Activated naive CD4-positive, alpha-beta T cell treated with anti-CD3 and anti-CD28 coated beads, Interleukin-2, amount 50 U/mL, for 72 hours (primary cell): ENCODE measurements around the gene ANK3. TPM values are rescaled to one million over a fixed set of nuclear protein-coding genes. Genes with fewer than 3 reads are reported as not detected.

Experiments used
- ATAC-seq, 2 donors: fragments of 150-1000 bp; cut with Tn5 transposase; 2 replicates each; pipeline ENCODE4 v1.10.0; 2021; ENCODE audit warnings: mild to moderate bottlenecking in 2 of 2, moderate library complexity in 2 of 2
- DNase-seq, 2 donors: peaks; one replicate each; pipeline ENCODE4 v3.0.0; 2021 to 2022; ENCODE audit warnings: low spot score in 2 of 2
- H3K27ac Mint-ChIP-seq, 2 donors: one replicate each; pipeline ENCODE4 v1.8.0; 2022; ENCODE audit warnings: mild to moderate bottlenecking in 2 of 2, mixed read lengths in 2 of 2
- H3K36me3 Mint-ChIP-seq, 2 donors: one replicate each; pipeline ENCODE4 v1.8.0; 2022; ENCODE audit warnings: mixed read lengths in 2 of 2
- H3K9me3 Mint-ChIP-seq, 2 donors: one replicate each; pipeline ENCODE4 v1.8.0; 2022; ENCODE audit warnings: mixed read lengths in 2 of 2
- total RNA-seq, 2 donors: library from RNA; stranded (reverse); gene quantifications; one replicate each; pipeline ENCODE4 v1.2.3, GENCODE V29; 2022

Gene ANK3
- total RNA-seq, 2 donors from 2014 or later, result 50.5 to 53.7 TPM

DNA sequence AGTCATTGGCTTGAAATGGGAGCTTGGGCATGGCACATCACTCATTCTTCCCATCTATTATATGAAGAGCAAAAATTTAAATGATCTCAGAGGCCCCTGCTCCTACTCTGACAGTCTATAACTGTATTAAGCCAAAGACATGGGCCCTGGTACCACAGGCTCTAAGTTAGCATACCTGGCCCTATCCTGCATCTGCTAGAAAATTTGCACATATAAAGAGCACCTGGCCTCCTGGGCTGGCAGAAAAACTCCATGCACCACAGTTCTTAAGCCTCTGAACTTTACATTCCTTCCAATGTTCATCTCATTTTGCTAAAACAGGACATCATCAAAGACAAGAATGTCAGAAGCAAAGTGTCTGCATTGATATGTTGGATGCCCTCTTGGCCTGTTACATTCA, 29.6 kb upstream of the ANK3 start:
- Mint-ChIP-seq H3K36me3 (no peaks in the 10 kb centered on the region), H3K9me3 (no peaks in the 10 kb centered on the region), H3K27ac (no peak overlapping the region)
- DNase-seq (no peak), ATAC-seq (no peak)

DNA sequence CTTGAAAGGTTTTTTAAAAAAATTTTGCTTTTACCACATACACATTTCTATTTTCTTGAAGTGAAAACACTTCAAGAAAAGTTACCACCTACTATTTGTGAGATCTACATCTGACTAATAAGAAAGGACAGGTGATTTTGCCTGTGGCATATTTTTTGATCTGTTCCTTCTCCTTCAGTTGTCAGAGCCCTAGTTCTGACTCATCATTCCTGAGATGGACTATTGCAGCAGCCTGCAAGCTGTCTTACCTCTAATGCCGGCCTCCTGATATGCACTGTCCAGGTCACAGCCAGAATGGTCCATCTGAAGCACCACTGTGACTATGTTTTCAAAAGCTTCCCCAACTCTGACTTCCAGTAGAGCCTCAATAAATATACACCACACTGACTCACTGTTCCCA, 28.2 kb upstream of the ANK3 start:
- Mint-ChIP-seq H3K36me3 (no peaks in the 10 kb centered on the region), H3K27ac (peak overlapping the region in 1 of 2 donors; percentile 10), H3K9me3 (no peaks in the 10 kb centered on the region)
- ATAC-seq, result peak; percentile 31 to 37
- DNase-seq, result no peak

DNA sequence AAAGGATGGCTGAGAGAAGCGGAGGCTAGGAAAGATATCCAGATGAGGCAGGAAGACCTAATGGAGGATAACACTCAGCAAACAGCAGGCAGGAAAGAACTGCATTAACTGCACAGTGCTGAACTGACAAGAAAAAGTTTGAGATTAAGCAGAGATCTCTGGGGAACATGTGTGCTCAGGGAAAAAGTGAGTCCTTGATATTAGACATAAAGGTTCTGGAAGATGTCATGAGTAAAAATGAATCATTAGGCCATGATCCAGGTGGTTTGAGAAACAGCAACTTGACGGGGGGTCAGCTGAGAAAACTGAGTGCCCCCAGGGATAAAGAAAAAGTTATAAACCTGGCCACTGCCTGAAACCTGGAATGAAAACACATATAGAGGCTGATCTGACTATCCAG, 27.3 kb upstream of the ANK3 start:
- Mint-ChIP-seq H3K27ac (no peak overlapping the region), H3K9me3 (no peaks in the 10 kb centered on the region), H3K36me3 (no peaks in the 10 kb centered on the region)
- DNase-seq, result no peak
- ATAC-seq, result no peak

DNA sequence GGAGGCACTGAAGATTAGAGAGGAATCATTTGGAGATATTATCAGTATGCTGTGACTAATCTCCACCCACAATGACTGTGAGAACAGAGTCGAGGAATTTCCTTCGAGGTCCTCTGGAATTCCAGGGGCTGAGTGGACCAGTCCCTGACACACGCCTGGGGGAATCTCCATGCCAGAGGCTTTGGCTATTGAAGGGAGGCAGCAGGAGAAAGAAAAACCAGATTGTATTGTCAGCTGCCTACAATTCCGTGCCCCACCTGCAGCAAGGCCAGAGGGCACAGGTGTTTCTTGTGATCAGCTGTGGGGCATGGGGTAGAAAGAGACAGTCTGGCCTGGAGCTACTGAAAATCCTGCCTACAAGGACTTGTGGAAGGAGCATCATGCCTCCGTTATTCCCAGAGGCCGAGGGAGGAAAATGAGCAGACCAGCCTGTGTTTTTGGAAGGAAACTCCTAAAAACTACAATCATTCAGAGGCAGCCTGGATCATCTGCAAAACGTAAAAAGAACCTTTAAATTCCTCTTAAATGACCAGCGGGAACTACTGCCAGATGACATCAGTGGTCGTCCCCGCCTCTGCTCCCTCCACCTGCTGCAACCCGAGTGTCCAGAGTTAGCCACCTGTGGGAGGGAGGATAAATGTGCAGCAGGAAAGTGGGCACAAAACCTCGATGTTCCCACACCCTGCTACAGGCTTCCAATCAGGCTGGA, 25.4 kb upstream of the ANK3 start:
- ATAC-seq, result no peak
- no peak for DNase-seq
- Mint-ChIP-seq H3K36me3 (peaks cover 0 to 4% of the 10 kb centered on the region in 2 donors), H3K9me3 (no peaks in the 10 kb centered on the region), H3K27ac (no peak overlapping the region)

DNA sequence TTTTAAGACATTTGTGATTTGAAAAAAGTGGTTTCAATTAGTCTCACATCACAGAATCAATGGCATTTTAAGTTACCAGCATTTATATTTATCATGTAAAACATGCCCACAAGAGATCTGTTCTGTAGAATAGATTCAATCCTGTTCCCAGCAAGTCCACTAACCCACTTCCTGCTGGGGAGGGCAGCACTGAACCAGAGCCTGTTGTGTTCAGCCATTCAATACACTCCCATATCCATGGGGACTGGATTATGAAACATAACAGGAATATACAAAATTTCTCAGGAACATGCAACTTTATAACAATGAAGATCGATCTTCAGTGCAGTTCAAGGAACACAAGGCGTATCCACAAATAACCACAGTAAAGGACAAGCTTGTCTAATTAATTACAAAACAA, 24.4 kb upstream of the ANK3 start:
- ATAC-seq, result no peak
- DNase-seq, result no peak
- Mint-ChIP-seq H3K36me3 (peaks cover 0 to 6% of the 10 kb centered on the region in 2 donors), H3K9me3 (no peaks in the 10 kb centered on the region), H3K27ac (no peak overlapping the region)

DNA sequence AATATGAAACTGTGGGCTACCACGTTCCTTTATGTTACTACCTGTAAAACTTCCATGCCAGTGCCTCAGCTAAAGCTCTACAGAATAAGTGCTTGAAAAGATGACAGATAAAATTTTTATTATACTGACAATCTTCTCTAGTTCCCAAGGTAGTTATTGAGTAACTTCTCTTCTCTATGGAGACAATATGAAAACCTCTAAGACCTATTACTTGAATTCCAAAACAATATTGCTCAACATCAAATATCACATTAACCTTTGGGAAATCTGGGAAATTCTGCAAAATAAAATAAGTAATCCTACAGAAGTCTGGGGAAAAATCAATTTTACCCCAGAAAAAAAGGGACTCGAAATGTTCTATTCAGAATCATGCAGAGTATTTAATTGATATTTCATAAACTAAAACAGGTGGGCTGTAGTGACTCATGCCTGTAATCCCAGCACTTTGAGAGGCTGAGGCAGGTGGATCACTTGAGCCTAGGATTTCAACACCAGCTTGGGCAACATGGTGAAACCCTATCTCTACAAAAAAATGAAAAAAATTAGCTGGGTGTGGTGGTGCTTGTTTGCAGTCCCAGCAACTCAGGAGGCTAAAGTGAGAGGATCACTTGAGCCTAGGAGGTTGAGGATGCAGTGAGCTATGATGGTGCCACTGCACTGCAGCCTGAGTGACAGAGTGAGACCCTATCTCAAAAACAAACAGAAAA, 23.8 kb upstream of the ANK3 start:
- Mint-ChIP-seq H3K36me3 (peaks cover 0 to 6% of the 10 kb centered on the region in 2 donors), H3K9me3 (no peaks in the 10 kb centered on the region), H3K27ac (no peak overlapping the region)
- no peak for DNase-seq
- ATAC-seq, result peak in 1 of 2 donors; percentile 40

DNA sequence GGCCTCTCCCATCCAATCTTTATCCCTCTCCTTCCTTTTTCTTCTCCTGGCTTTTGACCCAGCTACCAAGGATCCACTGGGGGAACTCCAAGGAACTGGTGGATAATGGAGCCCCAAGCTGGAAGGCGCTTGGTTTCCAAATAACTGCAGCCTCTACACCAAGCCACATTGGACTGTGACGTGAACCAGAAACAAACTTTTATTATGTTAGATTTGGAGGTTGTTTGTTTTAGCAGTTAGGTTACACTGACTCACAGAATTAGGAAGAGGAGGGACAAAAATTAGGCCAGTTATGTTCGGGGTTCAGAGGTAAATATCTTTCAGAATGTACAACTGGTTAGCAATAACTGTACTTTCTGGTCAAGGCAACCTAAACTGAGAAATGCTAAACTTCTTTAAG, 21.3 kb upstream of the ANK3 start:
- no peak for DNase-seq
- H3K27ac Mint-ChIP-seq, result peak overlapping the region in 1 of 2 donors; percentile 3
- H3K9me3 Mint-ChIP-seq, result no peaks in the 10 kb centered on the region
- peak in 1 of 2 donors; percentile 16 for ATAC-seq
- H3K36me3 Mint-ChIP-seq, result peaks cover 0 to 6% of the 10 kb centered on the region in 2 donors

DNA sequence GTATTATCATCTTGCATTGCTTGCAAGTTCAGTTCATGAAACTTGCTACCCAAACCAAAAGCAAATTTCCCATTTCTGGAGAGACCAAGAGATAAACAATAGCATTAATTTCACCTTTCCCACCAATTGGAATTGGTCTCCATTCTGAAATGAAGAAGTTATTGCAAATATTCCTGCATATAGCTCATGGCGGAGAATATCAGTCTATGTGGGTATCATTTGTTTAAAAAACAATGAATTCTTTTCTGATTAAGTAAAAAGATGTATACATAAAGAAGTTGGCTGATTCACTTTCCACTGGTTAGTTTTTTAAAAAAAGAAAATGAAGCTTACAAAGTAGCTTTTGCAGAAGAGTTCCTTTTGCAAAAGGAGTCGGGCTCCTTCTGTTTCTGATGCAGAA, 19.5 kb upstream of the ANK3 start:
- DNase-seq (no peak), ATAC-seq (no peak)
- Mint-ChIP-seq H3K27ac (no peak overlapping the region), H3K36me3 (peaks cover 0 to 6% of the 10 kb centered on the region in 2 donors), H3K9me3 (no peaks in the 10 kb centered on the region)

DNA sequence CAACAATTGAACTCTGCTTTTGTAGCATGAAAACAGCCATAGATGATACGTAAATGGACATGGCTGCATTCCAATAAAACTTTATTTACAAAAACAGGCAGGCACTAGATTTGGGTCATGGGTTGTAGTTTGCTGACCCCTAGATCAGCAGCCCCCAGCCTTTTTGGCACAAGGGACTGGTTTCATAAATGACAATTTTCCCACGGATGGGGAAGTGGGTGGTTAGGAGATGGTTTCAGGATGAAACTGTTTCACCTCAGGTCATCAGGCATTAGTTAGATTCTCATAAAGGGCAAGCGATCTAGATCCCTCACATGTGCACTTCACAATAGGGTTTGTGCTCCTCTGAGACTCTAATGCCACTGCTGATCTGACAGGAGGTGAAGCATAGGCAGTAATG, 16.5 kb upstream of the ANK3 start:
- DNase-seq, result no peak
- ATAC-seq, result no peak
- Mint-ChIP-seq H3K36me3 (peaks cover 0 to 6% of the 10 kb centered on the region in 2 donors), H3K9me3 (no peaks in the 10 kb centered on the region), H3K27ac (no peak overlapping the region)

DNA sequence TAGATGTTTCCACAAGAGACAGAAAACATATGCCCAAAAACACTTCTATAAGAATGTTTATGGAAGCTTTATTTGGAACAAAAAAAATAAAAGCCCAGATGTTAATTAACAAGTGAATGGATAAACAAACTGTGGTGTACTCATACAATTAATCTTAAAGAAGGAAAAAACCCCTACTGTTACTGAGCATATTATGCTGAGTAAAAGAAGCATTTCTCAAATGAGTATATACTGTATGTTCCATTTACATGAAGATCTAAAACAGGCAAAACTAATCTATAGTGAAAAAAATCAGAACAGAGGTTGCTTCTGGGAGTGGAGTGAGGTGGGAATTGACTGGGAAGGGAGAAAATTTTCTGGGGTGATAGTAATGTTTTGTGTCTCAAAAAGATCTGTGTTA, 15.5 kb upstream of the ANK3 start:
- Mint-ChIP-seq H3K9me3 (no peaks in the 10 kb centered on the region), H3K36me3 (peaks cover 0 to 3% of the 10 kb centered on the region in 2 donors), H3K27ac (no peak overlapping the region)
- DNase-seq (no peak), ATAC-seq (peak in 1 of 2 donors; percentile 40)

DNA sequence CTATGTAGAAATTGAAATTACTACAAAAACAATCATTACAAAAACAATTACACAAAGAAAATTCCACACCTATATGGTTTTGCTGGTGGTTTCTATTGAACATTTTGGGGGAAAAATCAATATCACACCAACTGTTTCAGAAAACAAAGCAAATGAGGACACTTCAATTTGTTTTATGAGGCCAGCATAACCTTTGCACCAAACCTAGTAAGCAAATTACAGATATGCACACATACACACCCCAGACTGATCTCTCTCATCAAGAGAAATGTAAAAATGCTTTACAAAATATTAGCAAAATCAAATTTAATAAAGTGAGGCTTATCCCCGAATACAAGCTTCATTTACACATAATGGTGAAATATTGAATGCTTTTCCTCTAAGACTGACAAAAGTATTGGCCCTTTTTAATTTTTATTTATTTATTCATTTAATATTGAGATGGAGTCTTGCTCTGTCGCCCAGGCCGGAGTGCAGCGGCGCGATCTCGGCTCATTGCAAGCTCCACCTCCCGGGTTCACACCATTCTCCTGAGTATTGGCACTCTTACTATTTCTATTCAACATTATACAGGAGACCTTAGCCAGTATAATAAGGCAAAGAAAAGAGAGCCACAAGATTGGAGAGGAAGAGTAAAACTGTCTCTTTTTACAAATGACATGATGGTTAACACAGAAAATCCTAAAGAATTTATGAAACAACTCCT, 13.6 kb upstream of the ANK3 start:
- Mint-ChIP-seq H3K36me3 (no peaks in the 10 kb centered on the region), H3K9me3 (no peaks in the 10 kb centered on the region), H3K27ac (no peak overlapping the region)
- ATAC-seq, result no peak
- no peak for DNase-seq

DNA sequence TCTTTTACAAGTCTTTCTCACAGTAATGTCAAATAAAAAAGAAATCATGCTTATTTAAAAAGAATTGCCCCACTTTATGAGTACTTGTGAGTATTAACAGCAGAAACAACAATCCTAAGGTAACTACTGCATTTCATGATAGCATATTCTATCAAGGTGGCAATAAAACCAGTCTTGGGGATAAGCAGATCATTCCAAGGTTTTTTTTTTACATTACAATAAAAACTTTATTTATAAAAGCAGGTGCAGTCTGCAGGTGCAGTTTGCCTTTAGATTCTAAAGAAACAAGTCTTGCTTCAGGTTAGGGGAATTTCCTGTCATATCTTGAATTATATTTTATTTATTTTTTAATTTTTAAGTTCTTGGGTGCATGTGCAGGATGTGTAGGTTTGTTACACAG, 10.7 kb upstream of the ANK3 start:
- no peaks in the 10 kb centered on the region for H3K9me3 Mint-ChIP-seq
- DNase-seq (no peak), ATAC-seq (no peak)
- H3K36me3 Mint-ChIP-seq, result no peaks in the 10 kb centered on the region
- H3K27ac Mint-ChIP-seq, result no peak overlapping the region

DNA sequence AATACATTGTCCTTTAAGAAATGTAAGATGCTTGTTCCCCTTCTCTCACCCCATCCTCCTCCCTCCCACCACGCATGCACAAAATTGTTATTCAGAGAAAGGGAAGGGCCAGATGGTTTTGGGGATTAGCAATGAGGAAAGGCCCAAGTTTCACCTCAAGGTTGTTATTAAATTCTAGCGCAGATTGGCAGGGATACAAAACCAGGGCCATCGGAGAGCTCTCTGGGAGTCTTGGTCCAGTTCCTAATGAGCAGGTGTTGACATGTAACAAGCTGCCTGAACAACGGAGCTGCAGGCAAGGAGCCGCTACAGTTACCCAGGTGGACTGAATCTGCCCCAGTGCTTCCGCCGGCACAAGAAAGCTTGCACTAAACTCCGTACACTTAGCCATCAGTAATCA, 9.7 kb upstream of the ANK3 start:
- ATAC-seq (no peak), DNase-seq (no peak)
- Mint-ChIP-seq H3K36me3 (no peaks in the 10 kb centered on the region), H3K27ac (no peak overlapping the region), H3K9me3 (no peaks in the 10 kb centered on the region)

DNA sequence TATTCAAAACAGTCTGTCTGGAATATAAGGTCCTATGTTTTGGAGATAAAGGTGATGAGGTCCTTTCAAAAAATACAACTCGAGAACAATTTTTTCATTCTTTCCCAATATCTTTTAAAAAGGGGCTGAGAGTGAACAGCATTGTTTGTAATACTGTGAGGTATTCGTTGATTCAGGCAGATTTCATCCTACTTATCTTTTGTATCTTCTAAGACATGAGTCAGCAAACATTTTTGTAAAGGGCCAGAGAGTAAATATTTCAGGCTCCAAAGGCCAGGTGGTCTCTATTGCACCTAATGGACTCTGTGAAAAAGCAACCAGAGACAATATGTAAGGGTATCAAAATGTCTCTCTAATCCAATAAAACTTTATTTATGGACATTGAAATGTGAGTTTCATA, 8.1 kb upstream of the ANK3 start:
- Mint-ChIP-seq H3K9me3 (no peaks in the 10 kb centered on the region), H3K27ac (no peak overlapping the region), H3K36me3 (no peaks in the 10 kb centered on the region)
- DNase-seq (no peak), ATAC-seq (no peak)

DNA sequence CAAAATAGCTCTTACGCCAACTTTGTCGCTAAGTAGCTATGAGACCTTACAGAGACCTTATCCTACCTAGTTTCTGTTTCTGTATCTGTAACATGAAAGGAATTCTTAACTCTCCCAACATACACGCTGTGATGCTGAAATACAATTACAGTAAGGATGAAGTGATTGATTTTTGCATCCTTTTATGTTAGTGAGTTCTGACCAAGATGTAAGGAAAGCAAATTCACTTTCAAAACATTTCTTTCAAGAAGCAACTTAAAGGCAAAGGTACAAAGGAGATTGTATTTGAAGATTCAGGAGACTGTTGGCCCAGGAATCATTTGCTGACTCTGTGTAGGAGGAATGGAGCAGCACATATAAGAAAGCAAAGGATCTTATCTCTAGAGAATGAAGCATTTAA, 7.1 kb upstream of the ANK3 start:
- no peak overlapping the region for H3K27ac Mint-ChIP-seq
- no peak for DNase-seq
- no peaks in the 10 kb centered on the region for H3K36me3 Mint-ChIP-seq
- no peak for ATAC-seq
- H3K9me3 Mint-ChIP-seq, result no peaks in the 10 kb centered on the region

DNA sequence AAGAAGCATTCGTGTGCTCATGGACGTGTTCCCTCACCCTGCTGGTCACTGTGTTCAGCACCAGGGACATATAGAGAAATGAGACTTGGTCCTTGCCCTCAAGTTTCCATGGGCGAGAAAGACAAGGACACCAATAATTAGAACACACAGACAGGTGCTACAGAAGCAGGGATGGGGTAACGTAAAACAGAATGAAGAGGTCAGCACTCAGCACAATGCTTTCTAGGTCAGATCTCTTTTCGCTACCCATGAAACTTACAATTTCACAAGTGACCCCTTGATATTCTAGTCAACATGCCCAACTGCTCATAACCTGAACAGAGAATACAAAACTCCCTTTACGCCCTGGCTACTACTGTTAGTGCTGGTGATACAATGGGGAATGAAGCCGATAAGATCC, 6.0 kb upstream of the ANK3 start:
- DNase-seq (no peak), ATAC-seq (no peak)
- H3K9me3 Mint-ChIP-seq, result no peaks in the 10 kb centered on the region
- no peak overlapping the region for H3K27ac Mint-ChIP-seq
- H3K36me3 Mint-ChIP-seq, result no peaks in the 10 kb centered on the region

DNA sequence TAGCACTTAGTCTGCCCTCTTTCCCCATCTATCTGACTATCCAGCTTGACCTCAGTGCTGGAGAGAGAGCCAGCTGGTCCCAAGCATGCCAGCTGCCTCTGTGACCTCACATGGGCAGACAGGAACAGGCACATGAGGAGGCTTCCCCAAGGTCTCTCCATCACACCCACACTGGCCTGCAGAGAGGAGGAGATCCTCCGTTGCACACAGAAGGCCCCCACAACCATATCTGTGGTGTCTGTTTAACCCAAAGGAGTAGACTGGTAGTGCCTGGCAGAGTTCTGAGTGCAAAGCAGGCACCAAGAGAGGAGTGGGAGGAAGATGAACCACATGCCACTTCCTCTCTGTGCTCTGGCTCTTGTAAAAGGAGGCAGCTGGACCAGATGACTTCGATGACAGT, 4.8 kb upstream of the ANK3 start:
- DNase-seq (peak in 1 of 2 donors; percentile 6), ATAC-seq (peak; percentile 73 to 87)
- Mint-ChIP-seq H3K36me3 (no peaks in the 10 kb centered on the region), H3K27ac (no peak overlapping the region), H3K9me3 (no peaks in the 10 kb centered on the region)
